Common myeloid progenitor, CD34-positive (primary cell): ENCODE data around the gene PTGR3.

Source experiments
- CTCF ChIA-PET: fragments of 350-600 bp; sonication (Branson Sonifier 250); formaldehyde crosslinking; loops from one replicate; lab custom pipeline; 2021; ENCODE audit warnings: antibody characterized with exemption; lab: Charles Lee
- POLR2A ChIA-PET: fragments of 350-600 bp; sonication (Branson Sonifier 250); formaldehyde crosslinking; loops from one replicate; lab custom pipeline; 2021; ENCODE audit warnings: antibody characterized with exemption; lab: Charles Lee
- DNase-seq, 3 donors: peaks; one replicate each; pipeline versions ENCODE4 v3.0.0 to v3.0.0-alpha.2; 2013
- H3K27ac ChIP-seq, 2 experiments: 1 replicate in 1 of 2; 2 replicates in 1 of 2; pipeline ENCODE4 v1.7.0; 2013; ENCODE audit warnings: inconsistent platforms in 2 of 2, low read length in 2 of 2, mild to moderate bottlenecking in 2 of 2, low read depth in 1 of 2, moderate library complexity in 1 of 2; ENCODE audit not compliant: severe bottlenecking in 2 of 2, insufficient read depth in 1 of 2, poor library complexity in 1 of 2
- H3K27me3 ChIP-seq, 5 experiments: replicated peaks in 2 of 5; 1 replicate in 3 of 5; 2 replicates in 2 of 5; pipeline versions ENCODE4 v1.6.1 to v1.7.0; 2013; ENCODE audit warnings: low read length in 4 of 5, mild to moderate bottlenecking in 2 of 5, moderate library complexity in 2 of 5, inconsistent platforms in 1 of 5; ENCODE audit not compliant: insufficient read depth in 5 of 5, control insufficient read depth in 4 of 5
- H3K36me3 ChIP-seq, 4 experiments: 1 replicate in 2 of 4; 2 replicates in 2 of 4; pipeline versions ENCODE4 v1.6.1 to v1.7.0; 2013; ENCODE audit warnings: low read length in 3 of 4, control low read depth in 1 of 4, mild to moderate bottlenecking in 1 of 4; ENCODE audit not compliant: control insufficient read depth in 4 of 4, insufficient read depth in 4 of 4
- H3K4me1 ChIP-seq, 4 experiments: 1 replicate in 3 of 4; 2 replicates in 1 of 4; pipeline versions ENCODE4 v1.6.1 to v1.7.1; 2013; ENCODE audit warnings: low read length in 3 of 4, mild to moderate bottlenecking in 3 of 4, control low read depth in 1 of 4, inconsistent platforms in 1 of 4, moderate library complexity in 1 of 4; ENCODE audit not compliant: control insufficient read depth in 4 of 4, insufficient read depth in 4 of 4; ENCODE audit errors: control extremely low read depth in 1 of 4
- H3K4me3 ChIP-seq, 7 experiments: 1 replicate in 4 of 7; 2 replicates in 3 of 7; pipeline versions ENCODE4 v1.5.1 to v1.7.0; 2013; ENCODE audit warnings: mild to moderate bottlenecking in 7 of 7, low read length in 6 of 7, moderate library complexity in 6 of 7, inconsistent platforms in 2 of 7, low read depth in 2 of 7, control low read depth in 1 of 7; ENCODE audit not compliant: insufficient read depth in 4 of 7, control insufficient read depth in 1 of 7; ENCODE audit errors: extremely low read depth in 1 of 7
- H3K9me3 ChIP-seq, 5 experiments: 1 replicate in 4 of 5; 2 replicates in 1 of 5; pipeline versions ENCODE4 v1.6.1 to v1.7.1; 2013; ENCODE audit warnings: low read length in 4 of 5, mild to moderate bottlenecking in 2 of 5, inconsistent platforms in 1 of 5, low read depth in 1 of 5, moderate library complexity in 1 of 5; ENCODE audit not compliant: control insufficient read depth in 4 of 5, insufficient read depth in 2 of 5; ENCODE audit errors: control extremely low read depth in 1 of 5
- WGBS: methylation state at CpG from one replicate; pipeline ENCODE4 v1.1.5; 2013; ENCODE audit not compliant: insufficient coverage; 5-methylcytosine and 5-hydroxymethylcytosine counted together

PTGR3 gene

DNA sequence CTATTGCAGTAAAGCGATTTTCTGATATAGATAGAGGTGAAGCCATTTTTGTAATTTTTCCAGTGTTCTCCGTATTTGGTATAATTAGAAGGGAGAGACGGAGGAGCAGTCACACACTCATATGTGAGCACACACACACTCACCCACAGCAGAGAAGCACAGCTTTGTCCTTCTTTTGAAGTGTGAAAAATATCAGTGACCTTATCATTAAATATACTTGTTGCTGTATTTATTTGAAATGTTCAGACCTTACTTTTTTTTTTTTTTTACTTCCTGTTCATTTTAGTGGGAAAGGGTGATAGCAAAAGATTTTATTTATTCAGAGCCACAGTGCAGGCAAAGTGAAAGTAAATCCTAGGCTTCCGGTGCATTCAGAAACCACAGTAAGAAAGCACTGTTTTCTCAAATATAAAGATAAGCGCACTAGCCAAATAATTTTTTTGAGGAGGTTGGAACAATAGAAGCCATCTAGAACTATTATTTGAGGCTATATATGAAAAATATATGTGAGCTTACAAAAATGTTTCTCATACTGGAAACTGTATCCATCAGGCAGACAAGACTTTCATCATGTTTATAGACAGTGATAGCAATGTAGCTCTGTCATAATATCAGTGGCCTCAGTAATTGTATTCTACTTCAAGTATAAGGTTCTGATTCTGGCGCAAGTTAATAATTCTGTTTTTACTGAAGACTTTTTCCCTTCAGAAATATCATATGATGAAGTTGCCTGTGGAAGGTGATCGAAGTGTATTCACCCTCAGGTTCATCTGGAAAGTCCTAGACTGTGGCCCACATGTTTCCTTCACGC, 38.9 kb upstream of the PTGR3 start:
- CTCF ChIA-PET: interaction anchor here (1.0 to 1.1 kb wide), 2 partner anchors 11 to 13 kb away, joined by 3 to 5 read pairs; no protein-coding TSS in a partner anchor
- Histone ChIP-seq H3K9me3 (peaks cover 0 to 4% (median 0%) of the 10 kb centered on the region in 5 experiments), H3K4me3 (peak overlapping the region in 6 of 7 experiments; percentile 52 to 78 (median 66)), H3K27ac (peak overlapping the region; percentile 48 to 76), H3K4me1 (peaks cover 7 to 31% (median 27%) of the 10 kb centered on the region in 4 experiments), H3K36me3 (no peaks in the 10 kb centered on the region), H3K27me3 (no peaks in the 10 kb centered on the region)
- peak; percentile 62 to 87 (median 83) for DNase-seq
- POLR2A ChIA-PET: interaction anchor here (0.9 kb wide), 1 partner anchor 22 kb away, joined by 4 read pairs; no protein-coding TSS in a partner anchor
- 0% methylated on average over 2 of the region's 8 CpGs for WGBS

- Histone ChIP-seq H3K4me1 (peaks cover 7 to 31% (median 27%) of the 10 kb centered on the region in 4 experiments), H3K9me3 (peaks cover 0 to 4% (median 0%) of the 10 kb centered on the region in 5 experiments), H3K27me3 (no peaks in the 10 kb centered on the region), H3K27ac (peak overlapping the region; percentile 48 to 76), H3K4me3 (peak overlapping the region in 6 of 7 experiments; percentile 52 to 78 (median 66)), H3K36me3 (no peaks in the 10 kb centered on the region)
- 86% methylated on average over 10 of the region's 10 CpGs for whole genome bisulfite sequencing
- ChIA-PET POLR2A (no interaction called here), CTCF (interaction anchor here (1.7 kb wide), 1 partner anchor 82 kb away, joined by 4 read pairs; no protein-coding TSS in a partner anchor)
- DNase-seq: peak in 2 of 3 donors; percentile 36 to 40
These were observed 38.0 kb upstream of the PTGR3 start for GRCh38 chr18:75246721-75247610.

- ChIA-PET POLR2A (interaction anchor here (0.6 kb wide), 2 partner anchors 32 to 116 kb away, joined by 3 to 6 read pairs; no protein-coding TSS in a partner anchor), CTCF (interaction anchor here (0.9 to 2.5 kb wide), 6 partner anchors 9 to 31 kb away, joined by 3 to 7 read pairs (median 3); no protein-coding TSS in a partner anchor)
- Histone ChIP-seq H3K4me3 (no peak overlapping the region), H3K4me1 (peaks cover 7 to 31% (median 27%) of the 10 kb centered on the region in 4 experiments), H3K36me3 (peaks cover 0 to 3% (median 0%) of the 10 kb centered on the region in 4 experiments), H3K27ac (no peak overlapping the region), H3K9me3 (peaks cover 0 to 3% (median 0%) of the 10 kb centered on the region in 5 experiments), H3K27me3 (no peaks in the 10 kb centered on the region)
- WGBS: 98% methylated on average over 18 of the region's 19 CpGs
- peak in 2 of 3 donors; percentile 40 for DNase-seq
These were observed 35.7 kb upstream of the PTGR3 start for GRCh38 chr18:75244351-75245313.

DNA sequence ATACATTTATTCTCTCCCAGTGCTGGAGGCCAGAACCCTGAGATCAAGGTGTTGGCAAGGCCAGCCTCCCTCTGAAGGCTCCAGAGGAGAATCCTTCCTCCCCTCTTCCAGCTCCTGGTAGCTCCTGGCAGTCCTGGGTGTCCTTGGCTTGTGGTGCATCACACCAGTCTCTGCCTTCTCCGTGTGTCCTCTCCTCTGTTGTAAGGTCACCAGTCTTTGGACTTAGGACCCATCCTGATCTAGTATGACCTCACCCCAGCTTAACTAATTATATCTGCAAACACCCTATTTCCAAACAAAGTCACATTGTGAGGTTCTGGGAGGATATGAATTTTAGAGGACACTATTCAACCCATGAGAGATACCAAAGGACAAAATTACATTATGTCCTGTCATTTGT, 32.8 kb upstream of the PTGR3 start:
- WGBS: 100% methylated on average over 1 of the region's 1 CpG
- CTCF ChIA-PET: interaction anchor here (1.2 to 1.3 kb wide), 2 partner anchors 11 to 20 kb away, joined by 3 read pairs; no protein-coding TSS in a partner anchor

GRCh38 chr18:75240433-75240832, 31.5 kb upstream of the PTGR3 start:
- ChIA-PET CTCF (interaction anchor here (1.2 to 1.3 kb wide), 2 partner anchors 9 to 19 kb away, joined by 3 read pairs; no protein-coding TSS in a partner anchor), POLR2A (no interaction called here)
- DNase-seq: peak in 2 of 3 donors; percentile 36 to 38
- WGBS: 89% methylated on average over 4 of the region's 10 CpGs
- Histone ChIP-seq H3K4me1 (peaks cover 0 to 2% (median 0%) of the 10 kb centered on the region in 4 experiments), H3K4me3 (no peak overlapping the region), H3K9me3 (no peaks in the 10 kb centered on the region), H3K36me3 (peaks cover 0 to 8% (median 3%) of the 10 kb centered on the region in 4 experiments), H3K27ac (no peak overlapping the region), H3K27me3 (no peaks in the 10 kb centered on the region)

More for the DNA sequence above, 32.8 kb upstream of the PTGR3 start:
- Histone ChIP-seq H3K27me3 (no peaks in the 10 kb centered on the region), H3K27ac (no peak overlapping the region), H3K4me1 (peaks cover 0 to 6% (median 6%) of the 10 kb centered on the region in 4 experiments), H3K9me3 (no peaks in the 10 kb centered on the region), H3K4me3 (no peak overlapping the region), H3K36me3 (peaks cover 0 to 3% (median 0%) of the 10 kb centered on the region in 4 experiments)
- POLR2A ChIA-PET: no interaction called here
- DNase-seq: no peak

DNA sequence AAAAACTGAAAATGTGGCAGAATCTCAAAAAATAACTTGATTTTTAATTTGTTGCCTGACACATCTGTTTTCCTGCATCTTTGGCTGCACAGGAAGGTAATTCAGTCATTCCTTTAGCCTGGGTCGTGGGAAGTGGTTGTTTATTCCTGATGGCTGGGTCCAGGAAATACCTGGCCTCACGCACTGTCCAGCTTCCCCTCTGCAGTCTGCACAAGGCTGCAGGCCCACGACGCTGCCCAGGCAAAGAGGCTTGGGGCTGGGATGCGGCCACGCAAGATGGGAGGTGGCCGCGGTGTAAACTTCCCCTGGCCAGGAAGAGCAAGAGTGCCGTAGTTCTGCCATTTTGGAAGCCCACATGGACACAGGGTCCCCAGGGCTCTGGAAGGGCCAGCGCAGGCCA, 29.8 kb upstream of the PTGR3 start:
- no peaks in the 10 kb centered on the region for H3K9me3 ChIP-seq
- no peak for DNase-seq
- ChIA-PET POLR2A (no interaction called here), CTCF (no interaction called here)
- H3K27ac ChIP-seq: no peak overlapping the region
- WGBS: 96% methylated on average over 10 of the region's 10 CpGs
- peaks cover 0 to 2% (median 0%) of the 10 kb centered on the region in 4 experiments for H3K4me1 ChIP-seq
- no peak overlapping the region for H3K4me3 ChIP-seq
- H3K27me3 ChIP-seq: no peaks in the 10 kb centered on the region
- peaks cover 0 to 8% (median 3%) of the 10 kb centered on the region in 4 experiments for H3K36me3 ChIP-seq
